HG02763 (cell line): Measurements from ENCODE around the gene SGCE.

ENCODE experiments used
- ATAC-seq: cut with Tn5 transposase; IDR thresholded peaks from one replicate; pipeline ENCODE4 v1.9.1; 2021; ENCODE audit warnings: mild to moderate bottlenecking, moderate library complexity; ENCODE audit not compliant: unreplicated experiment

The SGCE gene

GRCh38 chr7:94660006-94660405 lies 4.1 kb upstream of the SGCE start:
- no peak for ATAC-seq

GRCh38 chr7:94658826-94659225 lies 2.9 kb upstream of the SGCE start:
- no peak for ATAC-seq

GRCh38 chr7:94657771-94658693 lies 2.1 kb upstream of the SGCE start:
- ATAC-seq, result peak; percentile 87

GRCh38 chr7:94656925-94657731 lies 1.2 kb upstream of the SGCE start:
- ATAC-seq, result no peak

GRCh38 chr7:94656658-94656924 lies 658 bp upstream of the SGCE start:
- no peak for ATAC-seq

- ATAC-seq, result no peak
Measured at GRCh38 chr7:94655126-94655847, 646 bp downstream of the SGCE start.

- ATAC-seq, result no peak
Measured at GRCh38 chr7:94654783-94655125, 1.2 kb downstream of the SGCE start.

- ATAC-seq, result no peak
Measured at GRCh38 chr7:94650147-94651051, 5.5 kb downstream of the SGCE start.

GRCh38 chr7:94649450-94649849 lies 6.5 kb downstream of the SGCE start:
- peak; percentile 74 for ATAC-seq

GRCh38 chr7:94648731-94649130 lies 7.2 kb downstream of the SGCE start:
- ATAC-seq, result no peak

GRCh38 chr7:94647295-94647694 lies 8.6 kb downstream of the SGCE start:
- ATAC-seq, result no peak

GRCh38 chr7:94643771-94644545 lies 12.0 kb downstream of the SGCE start:
- ATAC-seq, result no peak

GRCh38 chr7:94642838-94643653 lies 12.9 kb downstream of the SGCE start:
- no peak for ATAC-seq

GRCh38 chr7:94639384-94639783 lies 16.5 kb downstream of the SGCE start:
- ATAC-seq, result no peak

GRCh38 chr7:94635687-94636086 lies 20.2 kb downstream of the SGCE start:
- ATAC-seq, result no peak

- no peak for ATAC-seq
Measured at GRCh38 chr7:94634502-94634901, 21.4 kb downstream of the SGCE start.

GRCh38 chr7:94633687-94634086 lies 22.2 kb downstream of the SGCE start:
- ATAC-seq, result no peak

- ATAC-seq, result no peak
Measured at GRCh38 chr7:94633014-94633341, 23.0 kb downstream of the SGCE start.

- no peak for ATAC-seq
Measured at GRCh38 chr7:94632338-94633013, 23.5 kb downstream of the SGCE start.
